Activated CD4-positive, alpha-beta T cell treated with anti-CD3 and anti-CD28 coated beads for 48 hours (primary cell): Measurements from ENCODE around the gene PLA2G2C.
A peak's percentile ranks its signal among the peaks of the same experiment; 100 is the strongest.
"Not testable (repeated sequence)": the region's sequence is repeated elsewhere in the genome, so short reads cannot be mapped to it uniquely, and the experiment has no call there.

Experiments used
- DNase-seq: peaks from one replicate; pipeline ENCODE4 v3.0.0-alpha.2; 2020

PLA2G2C gene

GRCh38 chr1:20185834-20186782 lies at the start of gene PLA2G2C, which contains the start of gene UBXN10:
Gene PLA2G2C, minus strand, starts transcription at chr1:20186518. Its CDS starts 9,155 bp downstream, at chr1:20177363.
Gene UBXN10, plus strand, starts transcription at chr1:20186096. Its CDS starts 4,466 bp downstream, at chr1:20190562.
- peak; percentile 87 for DNase-seq

DNA sequence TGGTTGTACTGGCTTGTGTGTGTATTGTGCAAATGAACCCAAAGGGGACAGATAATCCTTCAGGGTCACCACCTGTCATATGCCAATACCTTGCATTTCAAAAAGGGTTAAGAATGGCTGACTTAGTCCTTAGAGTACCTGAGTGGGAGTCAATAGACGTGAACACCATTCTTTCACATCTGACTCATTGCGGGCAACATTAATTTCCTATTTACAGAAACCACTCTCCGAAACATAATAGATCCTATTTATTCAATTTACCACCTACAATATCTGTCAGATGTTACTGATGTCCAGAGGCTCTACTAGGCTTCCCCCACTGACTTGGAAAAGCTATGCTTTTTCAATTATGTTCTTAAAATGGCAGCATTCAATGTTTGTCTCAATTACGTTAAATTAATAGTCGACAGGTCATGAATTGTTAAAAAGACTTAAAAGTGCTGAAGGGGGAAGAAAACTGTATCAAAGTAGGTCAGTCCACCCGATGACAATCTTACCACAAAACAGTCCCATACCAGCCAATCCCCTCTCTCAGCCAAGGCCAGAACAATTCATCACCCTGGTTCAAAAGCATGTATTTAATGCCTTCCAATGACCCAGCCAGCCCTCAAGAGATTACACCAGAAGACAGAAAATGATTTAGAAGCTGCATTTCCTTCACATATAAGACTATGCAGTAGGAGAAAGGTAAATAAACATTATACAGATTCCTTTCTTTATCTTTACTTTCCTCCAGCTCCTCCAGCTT lies 48.6 kb upstream of the PLA2G2C start:
- no peak for DNase-seq

DNA sequence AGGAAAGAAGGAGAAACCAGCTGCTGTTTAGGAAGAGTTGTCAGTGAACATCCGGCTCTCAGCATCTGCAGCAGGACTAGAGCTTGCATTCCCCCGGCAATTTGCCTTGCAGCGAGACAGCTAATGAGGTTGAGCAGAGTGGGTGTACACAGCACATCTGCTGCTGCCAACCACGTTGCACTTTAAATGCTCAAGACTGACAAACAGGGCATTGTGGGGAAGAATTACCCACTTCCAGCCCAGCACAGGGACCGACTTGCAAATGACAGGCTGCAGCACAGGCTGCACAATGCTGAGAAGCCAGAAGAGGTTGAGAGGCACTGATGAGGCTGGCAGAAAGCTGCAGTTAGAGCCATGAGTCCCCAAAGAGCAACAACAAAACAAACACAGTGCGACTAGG lies 47.5 kb upstream of the PLA2G2C start:
- no peak for DNase-seq

- DNase-seq, result no peak
These were observed 47.1 kb upstream of the PLA2G2C start for GRCh38 chr1:20233394-20233793.

GRCh38 chr1:20232564-20232963 lies 46.2 kb upstream of the PLA2G2C start:
- DNase-seq, result not testable (repeated sequence)

GRCh38 chr1:20229171-20229570 lies 42.9 kb upstream of the PLA2G2C start:
- DNase-seq, result no peak

GRCh38 chr1:20228314-20228825 lies 42.1 kb upstream of the PLA2G2C start:
- no peak for DNase-seq

DNA sequence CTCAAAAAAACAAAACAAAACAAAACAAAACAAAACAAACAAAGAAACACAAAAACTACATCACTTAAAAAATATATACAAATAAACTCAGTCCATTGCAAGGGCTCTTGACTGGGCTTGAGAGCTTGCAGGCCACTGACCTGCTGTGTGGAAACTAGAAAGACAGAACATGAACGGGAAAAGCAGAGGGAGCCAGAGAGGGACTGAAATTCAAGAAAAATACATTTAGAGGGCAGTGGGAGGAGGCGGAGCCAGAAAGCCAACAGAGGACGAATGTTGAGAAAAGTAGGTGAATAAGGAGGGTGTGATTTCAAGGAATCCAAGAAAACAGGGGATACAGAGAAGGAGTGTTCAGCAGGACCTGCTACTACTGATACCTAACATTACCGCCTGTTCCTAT lies 41.4 kb upstream of the PLA2G2C start:
- no peak for DNase-seq

DNA sequence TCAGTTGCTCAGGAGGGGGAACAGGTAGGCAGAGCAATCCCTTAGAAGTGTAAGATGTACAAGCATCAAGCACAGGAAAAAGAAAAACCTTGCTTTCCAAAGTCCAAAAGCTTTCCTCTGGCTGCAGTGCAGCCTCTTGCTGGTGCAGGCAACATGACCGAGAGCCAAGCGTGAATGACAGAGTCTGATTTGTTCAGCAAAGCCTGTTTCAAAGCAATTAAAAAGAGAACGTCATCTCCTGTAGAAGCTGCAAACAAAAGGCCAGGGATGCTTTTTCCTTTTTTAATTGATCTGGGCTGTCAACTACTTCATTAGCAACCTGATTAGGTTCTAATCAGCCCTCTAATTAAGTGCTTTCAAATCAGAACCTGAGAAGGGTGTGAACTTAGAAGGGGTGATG lies 38.2 kb upstream of the PLA2G2C start:
- DNase-seq, result no peak

DNA sequence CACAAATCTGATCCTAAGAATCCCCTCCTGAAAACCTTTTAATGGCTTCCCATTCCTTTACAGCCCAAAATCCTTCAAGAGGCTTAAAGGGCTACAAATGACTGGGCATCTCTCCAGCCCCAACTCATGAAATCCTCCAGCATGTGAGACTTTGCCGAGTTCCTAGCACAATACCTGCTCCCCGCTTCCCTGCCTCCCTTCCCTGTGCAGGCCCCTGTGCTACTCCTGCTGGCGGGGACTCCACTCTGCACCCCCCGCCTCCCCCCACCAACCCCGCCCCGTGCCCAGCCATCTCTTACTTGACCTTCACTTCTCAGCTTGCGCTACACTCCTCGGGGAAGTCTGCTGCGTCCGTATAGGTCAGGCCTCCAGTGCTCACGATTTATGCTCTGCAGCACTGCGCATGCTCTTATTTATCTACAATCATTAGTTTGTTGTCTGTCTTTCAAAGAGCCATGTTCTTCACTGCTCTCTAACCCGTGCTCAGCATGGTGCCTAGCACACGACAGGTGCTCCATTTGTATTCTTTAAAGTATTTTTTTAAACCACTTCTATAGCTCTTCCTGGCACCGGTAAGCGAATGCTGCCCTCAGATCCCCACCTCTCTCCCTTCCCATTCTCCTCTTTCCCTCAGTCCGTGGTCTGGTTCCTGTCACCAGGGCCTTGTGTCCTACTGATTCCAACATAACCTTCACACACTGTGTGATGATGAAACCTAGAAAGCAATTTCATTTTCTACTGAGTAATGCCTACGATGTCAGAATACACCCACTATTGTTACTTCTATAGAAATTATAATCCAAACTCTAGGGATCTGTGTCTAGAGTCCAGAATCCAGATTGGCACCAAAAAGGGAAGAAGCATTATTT lies 37.5 kb upstream of the PLA2G2C start:
- DNase-seq, result no peak

DNA sequence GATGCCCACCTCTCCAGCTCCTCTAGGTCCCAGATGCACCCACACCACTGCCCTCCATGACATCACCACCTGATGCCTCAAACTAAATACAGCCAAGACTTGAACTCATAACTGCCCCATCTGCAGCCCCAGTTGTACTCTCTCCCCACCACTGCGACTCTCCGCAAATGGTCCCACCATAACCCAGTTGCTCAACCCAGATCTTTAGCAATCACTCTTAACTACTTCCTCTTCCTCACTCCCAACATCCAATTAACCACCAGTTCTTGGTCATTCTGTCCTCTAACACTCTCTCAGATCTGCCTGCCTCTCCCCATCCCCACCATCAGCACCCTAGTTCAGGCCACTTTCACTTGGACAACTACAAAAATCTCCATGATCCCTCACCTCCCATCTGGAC lies 36.8 kb upstream of the PLA2G2C start:
- DNase-seq, result no peak

DNA sequence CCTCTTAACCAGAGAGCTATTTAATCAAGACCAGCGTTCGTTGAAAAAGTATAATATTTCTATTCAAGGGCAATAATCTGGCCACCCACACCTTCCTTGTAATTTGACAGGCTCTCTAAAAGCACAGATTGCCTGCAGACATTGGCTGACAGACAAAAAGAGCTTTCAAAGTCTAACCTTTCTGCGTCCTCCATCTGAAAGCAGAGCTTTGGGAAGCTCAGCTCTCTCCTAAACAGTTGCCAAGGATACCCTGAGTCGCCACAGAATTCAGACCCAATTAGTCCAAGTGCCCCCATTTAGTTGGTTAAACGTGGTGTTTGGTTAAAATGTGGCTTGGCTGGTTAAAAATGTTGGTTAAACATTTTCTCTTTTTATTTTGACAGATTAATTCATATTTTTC lies 33.7 kb upstream of the PLA2G2C start:
- DNase-seq, result no peak

GRCh38 chr1:20219053-20219452 lies 32.7 kb upstream of the PLA2G2C start:
- DNase-seq, result not testable (repeated sequence)

DNA sequence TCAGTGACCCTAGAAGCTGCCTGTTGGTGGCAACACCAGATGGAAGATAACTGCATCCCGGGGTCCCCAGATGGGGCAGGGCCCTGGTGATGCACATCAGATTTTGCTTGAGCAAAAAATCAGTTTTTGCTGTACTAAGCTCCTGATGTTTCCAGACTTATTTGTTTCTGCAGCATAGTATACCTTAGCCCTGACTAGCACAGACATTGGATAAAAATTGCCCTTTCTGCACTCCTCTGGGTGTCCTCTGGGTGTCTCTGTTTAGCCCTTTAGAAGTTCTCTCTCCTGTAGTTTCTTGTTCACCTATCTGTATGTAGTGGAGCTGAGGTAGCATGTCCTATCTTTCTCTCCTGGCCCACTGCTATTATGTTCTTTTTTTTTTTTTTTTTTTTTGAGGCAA lies 30.3 kb upstream of the PLA2G2C start:
- DNase-seq, result peak; percentile 27

GRCh38 chr1:20215716-20216115 lies 29.4 kb upstream of the PLA2G2C start:
- no peak for DNase-seq

- peak; percentile 65 for DNase-seq
These were observed 26.5 kb upstream of the PLA2G2C start for GRCh38 chr1:20212685-20213331.

- no peak for DNase-seq
These were observed 25.9 kb upstream of the PLA2G2C start for GRCh38 chr1:20212085-20212684.

DNA sequence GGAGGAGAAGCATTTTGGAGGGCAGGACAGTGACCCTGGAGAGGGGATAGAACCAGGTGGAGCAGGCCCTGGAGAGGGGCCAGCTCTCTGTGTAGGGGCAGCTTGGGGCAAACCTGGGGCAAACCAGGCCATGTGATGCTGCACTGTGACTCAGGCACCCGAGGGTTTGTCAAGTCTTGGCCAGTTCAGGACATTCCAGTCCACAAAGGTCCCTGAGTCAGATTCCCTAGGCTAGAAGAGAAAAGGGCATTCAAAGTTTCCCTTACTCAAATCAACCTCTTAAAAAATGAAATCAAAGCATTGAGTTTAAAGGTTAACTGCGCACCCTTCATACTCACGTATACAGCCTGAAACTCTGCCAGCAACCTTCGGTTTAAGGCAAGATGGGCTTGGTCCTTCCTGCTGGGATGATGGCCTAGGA lies 25.2 kb upstream of the PLA2G2C start:
- DNase-seq, result no peak

DNA sequence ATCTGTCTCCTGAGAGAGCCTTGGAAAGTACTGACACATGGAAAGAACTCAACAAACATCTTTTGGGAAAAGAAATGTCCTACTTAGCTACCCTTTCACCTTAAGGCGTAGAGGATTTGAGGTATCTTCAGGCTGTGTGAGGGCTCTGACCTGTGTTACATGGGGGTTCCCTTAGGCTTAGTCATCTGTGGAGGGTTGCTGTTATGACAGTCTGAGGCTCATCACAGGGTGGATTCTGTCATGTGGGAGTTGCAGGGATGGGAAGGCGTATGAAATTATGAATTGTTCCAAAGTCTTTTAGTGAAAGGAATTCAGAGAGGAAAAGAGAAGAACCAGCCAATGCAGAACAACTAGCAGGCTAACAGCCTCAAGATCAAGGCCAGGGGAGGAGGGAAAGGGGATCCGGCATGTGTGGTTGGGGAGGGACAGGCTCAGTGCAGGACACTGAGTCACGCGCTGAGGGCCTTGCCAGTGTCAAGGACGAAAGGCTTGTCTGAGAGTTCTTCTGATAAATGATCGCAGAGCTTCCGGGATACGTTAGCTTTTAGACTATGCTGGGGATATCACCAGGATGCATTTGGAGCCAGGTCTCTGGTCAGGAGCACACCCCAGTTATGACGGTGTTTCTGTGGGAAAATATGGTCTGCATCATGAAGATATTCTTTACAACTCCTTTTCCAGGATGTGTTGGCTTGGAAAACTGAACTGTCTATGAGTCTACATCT lies 24.6 kb upstream of the PLA2G2C start:
- DNase-seq, result no peak

DNA sequence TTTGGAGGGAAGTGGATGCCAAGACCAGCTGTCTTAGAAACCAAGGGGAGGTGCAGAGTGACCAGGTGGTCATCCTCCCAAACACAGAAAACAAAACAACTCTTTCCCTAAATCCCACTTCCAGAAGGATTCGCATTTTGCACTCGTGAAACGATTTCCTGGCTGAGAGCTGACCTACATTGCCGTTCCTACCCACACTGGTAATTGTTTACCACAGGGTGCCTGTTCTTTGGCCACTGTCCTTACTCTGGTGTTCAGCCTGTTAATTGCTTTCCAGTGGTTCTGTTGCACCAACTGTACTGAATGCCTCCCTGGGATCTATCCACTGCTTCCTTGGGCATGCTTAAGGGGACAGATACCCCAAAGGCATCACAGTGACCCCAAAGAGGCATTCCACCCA lies 23.2 kb upstream of the PLA2G2C start:
- DNase-seq, result no peak

GRCh38 chr1:20207546-20207945 lies 21.2 kb upstream of the PLA2G2C start:
- no peak for DNase-seq
